ENCODE measurements around the gene PNKP. TPM values are rescaled to one million over a fixed set of nuclear protein-coding genes. Genes with fewer than 3 reads are reported as not detected.

PNKP gene
- total and polyA plus RNA-seq, 9 of the 15 experiments (the other 6 are each of a cell fraction or from before 2014, with no cell fraction given), result 2.8 to 85.4 (median 25.3) TPM

DNA sequence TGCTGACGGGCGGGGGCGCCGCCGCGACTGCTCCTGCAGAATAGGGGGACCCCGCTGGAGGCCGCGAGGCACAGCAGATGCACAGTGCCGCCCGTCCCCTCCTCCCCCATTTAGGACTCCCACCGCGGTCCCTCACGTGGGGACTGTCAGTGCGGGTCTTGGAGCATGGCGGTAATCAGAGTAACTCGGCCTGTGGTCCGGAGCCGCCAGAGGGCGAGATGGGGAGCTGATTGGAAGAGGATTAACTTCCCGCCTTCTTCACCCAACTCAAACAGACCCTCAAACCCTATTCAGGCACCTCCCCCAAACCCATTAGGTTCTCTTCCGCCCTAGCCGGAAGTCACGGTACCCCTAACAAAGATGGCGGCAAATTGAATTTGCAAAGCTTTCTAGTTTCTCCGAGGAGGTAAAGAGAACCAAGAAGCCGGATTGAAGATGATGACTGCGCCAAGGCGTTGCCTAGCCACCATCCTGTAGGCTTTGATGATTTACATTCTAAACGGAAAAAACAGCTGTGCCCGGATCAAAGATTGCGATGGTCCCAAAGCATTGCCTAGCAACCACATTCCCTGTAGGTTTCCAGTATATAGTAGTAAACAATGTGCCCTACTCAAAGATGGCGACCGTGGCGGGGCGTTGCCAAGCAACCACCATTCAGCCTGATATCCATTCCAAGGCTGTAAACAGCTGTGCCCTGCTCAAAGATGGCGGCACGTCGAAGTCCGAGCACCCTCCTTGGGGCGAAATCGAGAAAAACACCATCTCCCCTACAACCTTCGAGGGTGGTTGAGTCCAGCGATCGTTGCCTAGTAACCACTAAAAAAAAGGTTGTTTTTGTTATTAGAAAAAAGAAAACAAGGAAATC is 54.1 kb downstream of the PNKP start, which contains the start of gene FUZ:
Gene FUZ (minus strand): TSS at position 296 of the 865 bp plus-strand sequence. CDS start 186 bp downstream, at position 110.
- peak; percentile 83 for ATAC-seq
- no peaks in the 10 kb centered on the region for H3K27me3 ChIP-seq (ENCODE audit: control insufficient read depth in 2 of 2, insufficient read depth in 2 of 2, low read length in 2 of 2)
- intact Hi-C loops (cut with micrococcal nuclease), result no loop called here
- TF ChIP-seq PHB2 (IDR thresholded peaks at IDR 0.05; ENCODE audit: low read depth) (no peak), ETV1 (tag; conservative IDR thresholded peaks at IDR 0.05; ENCODE audit: low read depth) (0 out of 2 replicates have a peak, but pooled peaks have one; percentile 44), SUPT5H (IDR thresholded peaks at IDR 0.05) (no peak), RAD21 (CRISPR knock-in tag; conservative IDR thresholded peaks at IDR 0.05 in 1 of 2, IDR thresholded peaks at IDR 0.05 in 1 of 2) (peak in 1 of 2 experiments; percentile 18; a peak in 1 of 4 replicates), SP1 (CRISPR knock-in tag; IDR thresholded peaks at IDR 0.05) (0 out of 2 replicates have a peak, but pooled peaks have one; percentile 63), ZNF143 (CRISPR knock-in tag; IDR thresholded peaks at IDR 0.05) (peak; percentile 46; the same call in 1 of the 2 replicates), MED1 (CRISPR knock-in tag; IDR thresholded peaks at IDR 0.05; ENCODE audit: borderline replicate concordance) (no peak)
- TF ChIP-seq, protein P1, sequence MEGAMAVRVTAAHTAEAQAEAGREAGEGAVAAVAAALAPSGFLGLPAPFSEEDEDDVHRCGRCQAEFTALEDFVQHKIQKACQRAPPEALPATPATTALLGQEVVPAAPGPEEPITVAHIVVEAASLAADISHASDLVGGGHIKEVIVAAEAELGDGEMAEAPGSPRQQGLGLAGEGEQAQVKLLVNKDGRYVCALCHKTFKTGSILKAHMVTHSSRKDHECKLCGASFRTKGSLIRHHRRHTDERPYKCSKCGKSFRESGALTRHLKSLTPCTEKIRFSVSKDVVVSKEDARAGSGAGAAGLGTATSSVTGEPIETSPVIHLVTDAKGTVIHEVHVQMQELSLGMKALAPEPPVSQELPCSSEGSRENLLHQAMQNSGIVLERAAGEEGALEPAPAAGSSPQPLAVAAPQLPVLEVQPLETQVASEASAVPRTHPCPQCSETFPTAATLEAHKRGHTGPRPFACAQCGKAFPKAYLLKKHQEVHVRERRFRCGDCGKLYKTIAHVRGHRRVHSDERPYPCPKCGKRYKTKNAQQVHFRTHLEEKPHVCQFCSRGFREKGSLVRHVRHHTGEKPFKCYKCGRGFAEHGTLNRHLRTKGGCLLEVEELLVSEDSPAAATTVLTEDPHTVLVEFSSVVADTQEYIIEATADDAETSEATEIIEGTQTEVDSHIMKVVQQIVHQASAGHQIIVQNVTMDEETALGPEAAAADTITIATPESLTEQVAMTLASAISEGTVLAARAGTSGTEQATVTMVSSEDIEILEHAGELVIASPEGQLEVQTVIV (CRISPR knock-in tag; IDR thresholded peaks at IDR 0.05; ENCODE audit: borderline replicate concordance), result 0 out of 2 replicates have a peak, but pooled peaks have one; percentile 67
- TF ChIP-seq, protein P2, sequence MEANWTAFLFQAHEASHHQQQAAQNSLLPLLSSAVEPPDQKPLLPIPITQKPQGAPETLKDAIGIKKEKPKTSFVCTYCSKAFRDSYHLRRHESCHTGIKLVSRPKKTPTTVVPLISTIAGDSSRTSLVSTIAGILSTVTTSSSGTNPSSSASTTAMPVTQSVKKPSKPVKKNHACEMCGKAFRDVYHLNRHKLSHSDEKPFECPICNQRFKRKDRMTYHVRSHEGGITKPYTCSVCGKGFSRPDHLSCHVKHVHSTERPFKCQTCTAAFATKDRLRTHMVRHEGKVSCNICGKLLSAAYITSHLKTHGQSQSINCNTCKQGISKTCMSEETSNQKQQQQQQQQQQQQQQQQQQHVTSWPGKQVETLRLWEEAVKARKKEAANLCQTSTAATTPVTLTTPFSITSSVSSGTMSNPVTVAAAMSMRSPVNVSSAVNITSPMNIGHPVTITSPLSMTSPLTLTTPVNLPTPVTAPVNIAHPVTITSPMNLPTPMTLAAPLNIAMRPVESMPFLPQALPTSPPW (CRISPR knock-in tag; IDR thresholded peaks at IDR 0.05), result peak; percentile 62
- TF ChIP-seq, protein P3, sequence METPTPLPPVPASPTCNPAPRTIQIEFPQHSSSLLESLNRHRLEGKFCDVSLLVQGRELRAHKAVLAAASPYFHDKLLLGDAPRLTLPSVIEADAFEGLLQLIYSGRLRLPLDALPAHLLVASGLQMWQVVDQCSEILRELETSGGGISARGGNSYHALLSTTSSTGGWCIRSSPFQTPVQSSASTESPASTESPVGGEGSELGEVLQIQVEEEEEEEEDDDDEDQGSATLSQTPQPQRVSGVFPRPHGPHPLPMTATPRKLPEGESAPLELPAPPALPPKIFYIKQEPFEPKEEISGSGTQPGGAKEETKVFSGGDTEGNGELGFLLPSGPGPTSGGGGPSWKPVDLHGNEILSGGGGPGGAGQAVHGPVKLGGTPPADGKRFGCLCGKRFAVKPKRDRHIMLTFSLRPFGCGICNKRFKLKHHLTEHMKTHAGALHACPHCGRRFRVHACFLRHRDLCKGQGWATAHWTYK (CRISPR knock-in tag; IDR thresholded peaks at IDR 0.05), result 0 out of 2 replicates have a peak, but pooled peaks have one; percentile 40

More for the DNA sequence above, 54.1 kb downstream of the PNKP start, which contains the start of gene FUZ:
- H4K20me1 ChIP-seq (replicated peaks; ENCODE audit: control insufficient read depth, insufficient read depth, low read length), result no peaks in the 10 kb centered on the region
- ChIA-PET POLR2A (interaction anchor here (0.9 to 1.2 kb wide), 5 partner anchors 12 to 137 kb away, joined by 4 to 6 read pairs (median 5); no protein-coding TSS in a partner anchor), CTCF (ENCODE audit: low intra/inter-chr PET ratio) (no interaction called here)
- peak within 1 kb of the TSS; percentile 68 for H3K27ac ChIP-seq (ENCODE audit: extremely low read depth, low read depth, low read length)
- peaks cover 2% of the 10 kb centered on the region for H3K79me2 ChIP-seq (ENCODE audit: control insufficient read depth, insufficient read depth, low read length)
- H3K9ac ChIP-seq (ENCODE audit: insufficient read depth in 1 of 2, low read depth in 2 of 2, low read length in 2 of 2), result peak within 1 kb of the TSS; percentile 47 to 89
- no peaks in the 10 kb centered on the region for H3K9me1 ChIP-seq (ENCODE audit: control insufficient read depth, insufficient read depth, low read length)
- peak within 1 kb of the TSS; percentile 75 for H3K4me2 ChIP-seq (ENCODE audit: insufficient read depth, low read length)
- in situ Hi-C loops (cut with MboI), result no loop called here
- H3K4me1 ChIP-seq (replicated peaks in 1 of 2; ENCODE audit: control insufficient read depth in 2 of 2, insufficient read depth in 2 of 2, low read length in 2 of 2), result peaks cover 11 to 39% of the 10 kb centered on the region in 2 experiments
- no TSS peak for BruUV-seq (replicated peaks)
- WGBS (ENCODE audit: insufficient coverage, low coverage, missing lambda C conversion rate), result 24% methylated on average over 42 of the region's 45 CpGs
- peak within 1 kb of the TSS; percentile 87 for H2AFZ ChIP-seq (ENCODE audit: low read depth, low read length)
- FAIRE-seq (peak; percentile 99), DNase-seq (ENCODE audit: extremely low read depth in 1 of 4, low spot score in 3 of 4) (peak; percentile 89 to 97 (median 92))
- H3K4me3 ChIP-seq, result peak within 1 kb of the TSS; percentile 43
- H3K9me3 ChIP-seq (replicated peaks; ENCODE audit: control insufficient read depth, insufficient read depth, low read depth, low read length), result no peaks in the 10 kb centered on the region
- H3K36me3 ChIP-seq (ENCODE audit: control insufficient read depth, insufficient read depth, low read length), result peaks cover under 1% of the 10 kb centered on the region; the same call in 1 of the 3 replicates
